HG02852 (cell line): ENCODE results near the gene NTNG2.
"Not testable (repeated sequence)": the region's sequence is repeated elsewhere in the genome, so short reads cannot be mapped to it uniquely, and the experiment has no call there.

Experiments
- ATAC-seq: cut with Tn5 transposase; IDR thresholded peaks from one replicate; pipeline ENCODE4 v1.9.1; 2021; ENCODE audit warnings: mild to moderate bottlenecking, moderate library complexity; ENCODE audit not compliant: unreplicated experiment

Gene NTNG2

DNA sequence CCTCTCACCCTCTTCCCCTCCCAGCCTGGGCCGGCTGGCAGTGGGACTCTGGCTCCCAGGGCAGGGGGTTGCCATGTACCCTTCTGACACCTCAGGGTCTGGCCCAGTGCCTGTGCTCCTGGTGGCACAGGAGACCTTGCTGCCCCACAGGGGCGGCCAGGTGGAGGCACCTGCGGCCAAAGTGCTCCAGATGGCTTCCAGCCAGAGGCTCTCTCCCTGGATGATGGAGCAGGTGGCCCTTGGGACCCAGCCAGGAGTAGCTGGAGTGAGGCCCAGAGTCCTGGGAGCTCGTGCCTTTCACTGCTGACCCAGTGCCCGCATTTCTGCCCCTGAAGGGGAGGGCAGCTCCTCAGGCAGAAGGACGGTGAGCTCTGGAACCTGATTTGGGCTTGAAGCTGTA lies 87.3 kb downstream of the NTNG2 start:
- no peak for ATAC-seq

DNA sequence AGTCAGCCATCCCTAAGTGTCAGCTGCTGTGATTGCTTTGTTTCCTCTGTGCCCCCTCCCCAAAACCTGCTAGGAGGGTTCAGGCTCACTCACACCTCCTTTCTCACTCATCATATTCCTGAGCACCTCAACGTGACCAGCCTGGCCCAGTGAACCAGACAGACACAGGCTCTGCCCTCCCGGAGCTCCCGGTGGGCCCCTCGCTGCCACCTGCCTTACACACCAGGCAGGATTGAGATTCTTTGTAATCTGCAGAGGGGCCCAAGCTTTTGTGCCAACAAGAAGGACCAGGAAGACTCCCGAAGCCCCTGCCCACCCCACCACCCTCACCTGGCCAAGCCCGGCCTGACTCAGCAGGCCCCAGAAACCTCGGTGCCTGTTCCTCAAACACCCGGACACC lies 87.8 kb downstream of the NTNG2 start:
- no peak for ATAC-seq

DNA sequence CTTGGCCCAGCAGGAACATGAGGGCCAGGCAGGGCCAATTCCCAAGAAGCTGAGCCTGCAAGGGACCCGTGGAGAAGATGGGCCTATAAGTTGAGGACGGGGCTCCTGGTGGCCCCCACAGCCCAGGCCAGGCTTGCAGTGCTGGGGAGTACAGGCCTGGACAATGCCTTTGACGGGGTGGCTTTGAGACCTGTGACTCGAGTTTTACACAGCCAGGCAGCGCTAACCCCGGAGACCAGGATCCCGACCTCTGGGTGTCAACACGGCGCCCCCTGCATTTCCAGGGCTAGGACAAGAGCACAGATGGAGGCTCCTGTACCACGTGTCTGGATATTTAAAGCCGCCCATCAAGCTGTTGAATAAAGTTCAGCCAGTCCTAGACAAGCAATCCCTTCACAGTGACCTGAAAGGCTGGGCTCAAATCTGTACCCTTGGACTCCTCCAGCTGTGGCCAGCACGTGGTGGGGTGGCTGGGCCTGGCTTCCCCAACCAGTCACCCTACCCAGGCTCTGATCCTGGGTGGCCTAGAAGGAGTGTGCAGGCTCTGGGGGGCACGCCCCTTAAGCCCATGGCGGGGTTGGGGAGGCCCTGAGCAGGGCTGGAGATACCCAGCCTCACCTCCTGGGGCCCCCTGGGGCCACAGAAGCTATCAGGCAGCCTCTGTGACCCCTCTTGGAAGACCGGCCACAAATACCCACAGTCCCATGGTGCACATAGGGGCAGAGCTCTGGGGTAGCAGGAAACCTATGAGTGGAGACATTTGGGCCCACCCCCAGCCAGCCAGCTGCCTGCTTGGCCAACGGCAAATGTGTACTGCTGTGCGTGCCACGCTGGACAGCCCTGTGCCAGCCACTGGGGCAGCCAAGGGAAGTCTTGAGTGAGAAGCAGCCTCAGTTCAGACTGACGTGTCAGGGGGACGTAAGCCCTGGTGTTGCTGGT lies 88.7 kb downstream of the NTNG2 start:
- no peak for ATAC-seq

DNA sequence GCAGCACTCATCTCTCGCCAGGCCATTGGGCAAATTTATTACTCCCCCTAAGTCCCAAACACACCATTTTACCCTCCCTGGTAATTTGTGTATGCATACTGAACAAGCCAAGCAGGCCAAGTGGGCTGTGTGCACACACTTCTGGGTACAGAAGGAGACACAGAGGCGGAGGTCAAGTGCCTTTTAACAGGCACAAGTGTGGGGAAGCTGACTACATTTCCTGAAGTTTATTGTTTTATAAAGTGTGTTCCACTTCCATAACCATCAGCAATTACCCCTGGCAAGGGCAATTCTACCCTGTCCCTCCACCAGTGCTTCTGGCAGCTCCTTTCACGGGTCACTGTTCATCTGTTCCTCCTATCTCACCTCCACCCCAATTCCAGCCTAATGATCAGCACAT lies 99.0 kb downstream of the NTNG2 start:
- ATAC-seq, result no peak

DNA sequence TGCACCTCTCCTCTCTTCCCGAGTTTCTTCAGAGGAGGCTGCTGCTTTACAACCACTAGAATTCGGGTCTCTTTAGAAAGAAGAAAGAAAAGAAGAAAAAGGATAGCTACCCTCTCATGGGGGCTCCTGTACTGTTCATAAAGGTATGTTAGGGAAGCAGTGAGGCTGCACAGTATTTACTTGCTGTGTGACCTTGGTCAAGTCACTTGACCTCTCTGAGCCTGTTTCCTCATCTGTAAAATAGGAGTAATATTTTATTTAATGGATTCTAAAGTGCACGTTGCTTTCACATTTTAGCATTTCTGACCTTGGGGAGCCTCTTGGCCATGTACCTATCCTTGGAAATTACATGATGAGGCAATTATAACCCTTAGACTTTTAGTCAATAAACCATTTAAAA lies 104.2 kb downstream of the NTNG2 start:
- no peak for ATAC-seq

DNA sequence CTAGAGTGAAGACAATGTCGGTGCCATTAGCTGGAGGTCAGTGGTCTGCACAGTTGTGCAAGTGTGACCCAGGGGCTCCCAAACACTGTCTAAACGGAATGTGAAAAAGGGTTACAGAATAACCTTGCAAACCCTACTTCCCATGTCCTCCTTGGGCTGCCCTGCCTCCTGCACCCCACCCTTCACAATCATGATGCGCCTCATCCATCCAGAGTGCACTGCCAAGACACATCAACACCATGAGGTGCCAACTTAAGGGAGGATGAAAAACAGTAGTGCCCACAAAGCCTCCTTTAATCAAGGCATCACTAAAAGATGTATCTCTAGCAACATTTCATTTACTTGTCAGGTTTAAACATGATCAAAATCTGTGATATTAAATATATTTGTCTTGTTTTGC lies 105.8 kb downstream of the NTNG2 start:
- ATAC-seq, result no peak

DNA sequence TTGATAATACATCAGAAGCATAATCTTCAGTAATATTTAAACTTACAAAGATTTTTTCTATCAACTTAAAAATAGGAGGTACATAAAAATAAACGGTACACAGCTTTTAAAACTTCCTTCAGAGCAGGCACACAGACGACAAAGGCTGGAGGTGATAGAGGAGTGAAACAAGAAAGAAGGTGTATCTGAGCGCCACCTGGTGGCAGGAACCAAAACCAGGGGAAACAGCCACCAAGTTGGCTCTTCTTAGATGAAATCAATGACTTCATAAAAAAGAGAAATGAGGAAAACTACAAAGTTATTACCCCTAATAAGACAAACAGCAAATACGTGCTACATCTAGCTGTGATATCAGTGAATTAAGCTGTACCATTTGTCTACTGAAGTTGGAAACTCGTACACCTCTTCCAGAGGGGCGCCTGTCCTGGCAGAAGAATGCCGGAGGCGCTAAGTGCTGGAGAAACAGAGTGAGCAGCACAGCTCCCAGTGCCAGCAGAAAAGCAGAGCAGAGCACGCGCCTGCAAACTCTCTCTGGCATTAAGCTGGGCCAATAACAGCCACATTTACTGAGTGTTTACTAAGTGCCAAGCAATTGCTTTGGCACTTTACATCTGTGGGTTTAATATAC lies 107.0 kb downstream of the NTNG2 start:
- ATAC-seq, result no peak

DNA sequence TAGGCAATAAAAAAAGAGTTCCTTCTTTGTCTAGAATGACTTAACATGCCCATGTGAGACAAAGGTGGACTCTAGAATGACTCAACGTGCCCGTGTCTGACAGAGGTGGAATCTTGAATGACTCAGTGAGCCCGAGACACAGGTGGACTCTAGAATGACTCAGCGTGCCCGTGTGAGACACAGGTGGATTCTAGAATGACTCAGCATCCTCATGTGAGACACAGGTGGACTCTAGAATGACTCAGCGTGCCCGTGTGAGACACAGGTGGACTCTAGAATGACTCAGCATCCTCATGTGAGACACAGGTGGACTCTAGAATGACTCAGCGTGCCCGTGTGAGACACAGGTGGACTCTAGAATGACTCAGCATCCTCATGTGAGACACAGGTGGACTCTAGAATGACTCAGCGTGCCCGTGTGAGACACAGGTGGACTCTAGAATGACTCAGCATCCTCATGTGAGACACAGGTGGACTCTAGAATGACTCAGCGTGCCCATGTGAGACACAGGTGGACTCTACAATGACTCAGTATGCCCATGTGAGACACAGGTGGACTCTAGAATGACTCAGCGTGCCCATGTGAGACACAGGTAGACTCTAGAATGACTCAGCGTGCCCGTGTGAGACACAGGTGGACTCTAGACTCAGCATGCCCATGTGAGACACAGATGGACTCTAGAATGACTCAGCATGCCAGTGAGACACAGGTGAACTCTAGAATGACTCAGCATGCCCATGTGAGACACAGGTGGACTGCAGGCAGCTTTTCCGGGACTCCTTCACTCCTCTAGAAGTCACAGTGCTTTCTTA lies 108.1 kb downstream of the NTNG2 start:
- ATAC-seq, result not testable (repeated sequence)

DNA sequence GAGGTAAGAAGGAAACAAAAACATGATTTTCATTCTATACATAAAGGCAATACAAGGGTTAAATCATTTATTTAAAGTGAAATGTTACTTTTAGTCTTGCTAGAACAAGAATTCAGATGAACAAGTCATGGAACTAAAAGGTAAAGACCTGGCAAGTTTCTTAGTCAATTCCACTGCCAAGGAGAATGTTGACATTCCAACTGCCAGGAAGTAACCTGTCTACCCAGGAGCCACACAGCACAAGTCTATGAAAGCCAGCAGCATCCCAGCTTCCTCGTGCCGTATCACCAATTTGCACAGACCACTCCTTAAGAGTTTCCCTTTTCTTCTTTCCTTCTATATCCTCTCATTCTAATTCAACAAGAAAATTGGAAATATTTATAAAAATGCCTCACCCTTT lies 113.0 kb downstream of the NTNG2 start:
- ATAC-seq, result no peak

DNA sequence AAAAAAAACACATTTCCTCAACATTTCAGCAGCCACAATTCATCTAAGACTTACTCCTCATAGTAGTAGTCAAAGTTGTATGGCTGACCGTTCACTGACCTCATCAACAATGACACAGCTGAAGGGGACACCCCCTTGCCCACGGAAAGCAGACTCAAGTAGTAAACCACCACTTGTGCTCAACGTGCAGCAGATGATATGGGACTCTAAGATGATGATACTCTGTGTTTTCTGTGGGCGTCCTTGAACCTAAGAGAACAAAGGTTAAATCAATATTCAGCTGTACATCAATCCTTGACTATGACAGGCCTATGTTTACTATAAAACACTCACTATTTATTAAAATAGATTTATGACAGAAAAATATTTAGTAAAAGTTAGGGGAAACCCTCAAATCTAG lies 121.3 kb downstream of the NTNG2 start:
- ATAC-seq, result no peak

DNA sequence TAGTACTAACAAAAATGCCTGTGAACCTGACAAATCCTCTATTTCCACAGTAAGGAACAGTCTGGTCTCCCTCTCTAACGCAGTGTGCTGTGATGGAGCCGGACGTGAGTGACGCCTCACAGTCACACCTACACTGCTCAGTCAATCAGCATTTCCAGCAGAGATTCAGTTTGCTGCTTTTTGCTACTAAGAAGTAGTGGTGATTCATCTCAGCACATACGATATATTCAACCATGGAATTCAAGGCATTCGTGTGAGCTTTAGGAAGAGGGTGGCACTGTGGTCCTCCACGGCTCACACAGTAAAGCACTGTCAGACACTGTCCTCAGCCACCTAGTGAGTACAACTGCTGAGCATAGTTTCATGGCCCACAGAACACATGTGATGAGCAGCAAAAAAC lies 122.0 kb downstream of the NTNG2 start:
- ATAC-seq, result no peak

DNA sequence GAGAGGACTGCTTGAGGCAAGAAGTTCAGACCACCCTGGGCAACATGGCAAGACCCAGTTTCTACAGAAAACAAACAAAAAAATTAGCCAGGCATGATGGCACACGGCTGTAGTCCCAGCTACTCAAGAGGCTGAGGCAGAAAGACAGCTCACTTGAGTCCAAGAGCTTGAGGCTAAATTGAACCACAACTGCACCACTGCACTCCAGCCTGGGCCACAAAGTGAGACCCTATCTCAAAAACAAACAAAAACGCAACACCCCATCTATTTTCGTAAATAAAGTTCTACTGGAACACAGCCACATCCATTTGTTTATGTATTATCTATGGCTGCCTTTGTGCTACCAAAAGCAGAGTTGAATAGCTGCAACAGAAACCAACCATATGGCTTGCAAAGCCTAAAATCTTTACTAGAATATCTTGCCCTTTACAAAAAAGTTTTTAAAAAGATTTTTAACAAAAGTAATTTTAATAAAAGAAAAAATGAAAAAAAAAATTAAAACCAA lies 125.5 kb downstream of the NTNG2 start:
- ATAC-seq, result no peak

DNA sequence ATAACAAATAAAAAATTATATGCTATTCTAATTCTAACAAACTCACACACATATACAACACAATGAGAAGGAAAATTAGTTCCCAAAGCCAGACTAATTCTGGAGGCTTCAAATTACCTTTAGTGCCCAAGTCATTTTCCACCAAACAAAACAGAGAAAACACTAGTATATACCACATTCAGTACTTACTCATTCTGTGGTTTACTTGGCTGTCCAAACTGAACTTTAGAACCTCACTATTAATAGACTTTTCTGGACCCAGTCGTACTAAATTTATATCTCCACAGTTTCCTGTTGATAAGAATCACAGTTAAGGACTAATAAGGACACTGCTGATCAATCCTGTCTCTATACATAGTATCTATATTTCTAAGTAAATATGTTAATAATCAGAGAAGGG lies 126.5 kb downstream of the NTNG2 start:
- no peak for ATAC-seq

DNA sequence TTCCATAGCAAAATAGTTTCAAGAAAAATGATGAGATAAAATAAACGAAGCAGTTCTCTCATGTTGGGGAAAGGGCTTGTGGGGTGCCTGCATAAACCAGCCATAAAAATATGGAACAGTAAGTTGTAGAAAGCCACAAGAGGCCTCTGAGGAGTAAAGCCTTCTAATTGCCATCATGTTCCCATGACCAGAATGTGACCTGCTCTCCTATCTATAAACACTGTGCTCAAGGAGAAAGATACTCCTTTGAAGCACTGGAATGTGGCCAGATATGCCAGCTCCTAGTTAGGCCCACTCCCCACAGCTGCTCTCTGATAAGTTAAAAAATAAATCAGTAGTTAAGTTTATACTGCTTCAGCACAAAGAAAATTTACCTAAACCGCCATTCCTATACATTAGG lies 127.1 kb downstream of the NTNG2 start:
- no peak for ATAC-seq

DNA sequence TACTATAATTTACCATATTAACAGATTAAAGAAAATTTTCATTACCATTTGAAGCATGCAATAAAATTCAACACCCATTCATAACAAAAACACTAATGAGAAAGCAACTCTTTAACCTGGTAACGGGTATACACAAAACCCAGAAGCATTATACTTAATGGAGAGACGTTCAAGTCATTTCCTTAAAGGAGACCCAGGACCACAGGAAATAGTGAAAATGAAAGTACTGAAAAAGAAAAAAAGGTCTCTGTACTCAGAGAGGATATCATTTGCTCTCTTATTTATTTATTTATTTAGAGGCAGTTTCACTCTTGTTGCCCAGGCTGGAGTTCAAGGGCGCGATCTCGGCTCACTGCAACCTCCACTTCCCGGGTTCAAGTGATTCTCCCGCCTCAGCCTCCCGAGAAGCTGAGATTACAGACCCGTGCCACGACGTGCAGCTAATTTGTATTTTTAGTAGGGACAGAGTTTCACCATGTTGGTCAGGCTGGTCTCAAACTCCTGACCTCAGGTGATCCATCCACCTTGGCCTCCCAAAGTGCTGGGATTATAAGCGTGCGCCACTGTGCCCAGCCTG lies 131.4 kb downstream of the NTNG2 start:
- ATAC-seq, result no peak
